NCI-H69 (cell line): ENCODE results near the gene PGM2L1.
A peak's percentile ranks its signal among the peaks of the same experiment; 100 is the strongest.
"Not testable (repeated sequence)": the region's sequence is repeated elsewhere in the genome, so short reads cannot be mapped to it uniquely, and the experiment has no call there.

Experiments used
- DNase-seq: peaks from one replicate; lab custom pipeline; 2025; lab: John Stamatoyannopoulos, UW

The PGM2L1 gene

GRCh38 chr11:74398244-74399159 lies at the start of gene PGM2L1:
TSS of gene PGM2L1 (minus strand) at chr11:74398433. CDS start at chr11:74398161, 272 bp downstream.
- DNase-seq, result peak; percentile 99

- no peak for DNase-seq
Measured at GRCh38 chr11:74447720-74448119, 49.5 kb upstream of the PGM2L1 start.

GRCh38 chr11:74446532-74446938 lies 48.3 kb upstream of the PGM2L1 start:
- DNase-seq, result no peak

- peak; percentile 48 for DNase-seq
Measured at GRCh38 chr11:74444173-74444826, 46.1 kb upstream of the PGM2L1 start.

GRCh38 chr11:74443071-74443864 lies 45.0 kb upstream of the PGM2L1 start:
- peak; percentile 98 for DNase-seq

- DNase-seq, result peak; percentile 62
Measured at GRCh38 chr11:74442636-74443035, 44.4 kb upstream of the PGM2L1 start.

GRCh38 chr11:74438681-74439080 lies 40.4 kb upstream of the PGM2L1 start:
- no peak for DNase-seq

GRCh38 chr11:74437441-74438042 lies 39.3 kb upstream of the PGM2L1 start:
- no peak for DNase-seq

- no peak for DNase-seq
Measured at GRCh38 chr11:74434528-74434927, 36.3 kb upstream of the PGM2L1 start.

- DNase-seq, result no peak
Measured at GRCh38 chr11:74429205-74429604, 31.0 kb upstream of the PGM2L1 start.

GRCh38 chr11:74427384-74427886 lies 29.2 kb upstream of the PGM2L1 start:
- DNase-seq, result no peak

GRCh38 chr11:74425100-74425499 lies 26.9 kb upstream of the PGM2L1 start:
- DNase-seq, result no peak

GRCh38 chr11:74418509-74418895 lies 20.3 kb upstream of the PGM2L1 start:
- peak; percentile 89 for DNase-seq

GRCh38 chr11:74417860-74418508 lies 19.8 kb upstream of the PGM2L1 start:
- DNase-seq, result peak; percentile 70

GRCh38 chr11:74417379-74417804 lies 19.2 kb upstream of the PGM2L1 start:
- peak; percentile 52 for DNase-seq

GRCh38 chr11:74416974-74417373 lies 18.7 kb upstream of the PGM2L1 start:
- DNase-seq, result not testable (repeated sequence)

GRCh38 chr11:74412733-74413359 lies 14.6 kb upstream of the PGM2L1 start:
- DNase-seq, result no peak

GRCh38 chr11:74412321-74412720 lies 14.1 kb upstream of the PGM2L1 start:
- no peak for DNase-seq

- DNase-seq, result no peak
Measured at GRCh38 chr11:74409633-74410032, 11.4 kb upstream of the PGM2L1 start.

GRCh38 chr11:74403607-74404321 lies 5.5 kb upstream of the PGM2L1 start:
- peak; percentile 18 for DNase-seq
